Measurements from ENCODE around the gene CYP4B1.

- no peak for TF ChIP-seq CTCF (IDR thresholded peaks at IDR 0.05)
- TF ChIP-seq FOXP4 (CRISPR knock-in tag; IDR thresholded peaks at IDR 0.05), result no peak
- TF ChIP-seq KAT7 (CRISPR knock-in tag; IDR thresholded peaks at IDR 0.05; ENCODE audit: borderline replicate concordance), result no peak
- TF ChIP-seq PREB (CRISPR knock-in tag; IDR thresholded peaks at IDR 0.05; ENCODE audit: borderline replicate concordance), result no peak
- TF ChIP-seq ZBTB21 (CRISPR knock-in tag; IDR thresholded peaks at IDR 0.05; ENCODE audit: borderline replicate concordance), result no peak
- no peak for TF ChIP-seq ARID4B (CRISPR knock-in tag; IDR thresholded peaks at IDR 0.05; ENCODE audit: borderline replicate concordance)
Observed at GRCh38 chr1:46807046-46807972, 8.5 kb downstream of the CYP4B1 start.
